Body of pancreas (tissue), 4 donors: ENCODE measurements around the gene PIK3C2B. TPM values are rescaled to one million over a fixed set of nuclear protein-coding genes. Genes with fewer than 3 reads are reported as not detected.

Experiments
- ATAC-seq: fragments of 150-250 bp; one replicate; pipeline ENCODE4 v1.9.1; 2016
- DNase-seq, 4 donors: peaks; one replicate each; pipeline ENCODE4 v3.0.0-alpha.2; 2019
- H3K27ac ChIP-seq, 4 donors: fragments of 200-600 bp; sonication (generic); 1 replicate in 3 of 4; 2 replicates in 1 of 4; pipeline versions ENCODE4 v1.5.1 to v1.6.1; 2016 to 2019; ENCODE audit warnings: mild to moderate bottlenecking in 1 of 4, mixed read lengths in 1 of 4, moderate library complexity in 1 of 4
- H3K27me3 ChIP-seq, 2 donors: fragments of 200-600 bp; sonication (generic); one replicate each; pipeline ENCODE4 v1.6.0; 2016; ENCODE audit warnings: mild to moderate bottlenecking in 1 of 2
- H3K36me3 ChIP-seq, 2 donors: fragments of 200-600 bp; sonication (generic); replicated peaks in 1 of 2; 2 replicates each; pipeline ENCODE4 v1.5.1; 2016; ENCODE audit warnings: low read depth in 2 of 2; ENCODE audit not compliant: insufficient read depth in 1 of 2
- H3K4me1 ChIP-seq: fragments of 200-600 bp; sonication (generic); one replicate; pipeline ENCODE4 v1.6.0; 2016
- H3K4me3 ChIP-seq, 2 donors: fragments of 200-600 bp; sonication (generic); 1 replicate in 1 of 2; 2 replicates in 1 of 2; pipeline ENCODE4 v1.5.1; 2016 to 2019
- H3K9me3 ChIP-seq, 3 donors: fragments of 200-600 bp; sonication (generic); 1 replicate in 2 of 3; 2 replicates in 1 of 3; pipeline ENCODE4 v1.5.1; 2016
- CTCF ChIP-seq, 7 experiments: fragments of 450-650 bp in 4 of 7; fragments of 200-600 bp in 3 of 7; sonication (generic) in 3 of 7; IDR thresholded peaks; one replicate each; pipeline ENCODE4 v1.5.1; 2016 to 2019; ENCODE audit warnings: antibody characterized with exemption in 7 of 7
- POLR2A ChIP-seq, 3 donors: fragments of 450-650 bp; IDR thresholded peaks; one replicate each; pipeline ENCODE4 v1.6.1; 2016; ENCODE audit warnings: antibody characterized with exemption in 3 of 3, mild to moderate bottlenecking in 2 of 3
- WGBS, 2 donors: methylation state at CpG; one replicate each; pipeline ENCODE4 v1.1.5; 2017; 5-methylcytosine and 5-hydroxymethylcytosine counted together
- intact Hi-C: fragments of 100-400 bp; cut with DNase I; formaldehyde crosslinking; loops from one replicate; pipeline ENCODE4 v1.15.1; 2023
- total RNA-seq, 2 donors: library from RNA; depleted of rRNA; stranded (reverse); fragments of >200 nt; gene quantifications; one replicate each; pipeline ENCODE4 v1.1.0, GENCODE V29; 2016

Gene PIK3C2B
- total RNA-seq, 2 donors from 2014 or later = 11.4 to 18.1 TPM

GRCh38 chr1:204473400-204473965, 21.1 kb downstream of the PIK3C2B start:
- intact Hi-C loops = no loop called here
- Histone ChIP-seq H3K27me3 (no peaks in the 10 kb centered on the region), H3K36me3 (no peaks in the 10 kb centered on the region), H3K4me1 (peaks cover 27% of the 10 kb centered on the region), H3K27ac (no peak overlapping the region), H3K4me3 (no peak overlapping the region), H3K9me3 (no peaks in the 10 kb centered on the region)
- WGBS, 2 donors = 75 to 86% methylated on average over 1 of the region's 1 CpG
- ATAC-seq = no peak
- TF ChIP-seq POLR2A (IDR thresholded peaks at IDR 0.05) (no peak), CTCF (IDR thresholded peaks at IDR 0.05) (no peak)
- DNase-seq = no peak

- Histone ChIP-seq H3K36me3 (no peaks in the 10 kb centered on the region), H3K27ac (no peak overlapping the region), H3K4me3 (no peak overlapping the region), H3K27me3 (no peaks in the 10 kb centered on the region), H3K4me1 (peaks cover 19% of the 10 kb centered on the region), H3K9me3 (no peaks in the 10 kb centered on the region)
- no peak for TF ChIP-seq CTCF (IDR thresholded peaks at IDR 0.05)
- no peak for TF ChIP-seq POLR2A (IDR thresholded peaks at IDR 0.05)
- DNase-seq (no peak), ATAC-seq (no peak)
- 98 to 100% methylated on average over 2 of the region's 2 CpGs for WGBS, 2 donors
- intact Hi-C loops = no loop called here
Observed at GRCh38 chr1:204472660-204473059, 21.9 kb downstream of the PIK3C2B start.

- Histone ChIP-seq H3K4me1 (peaks cover 15% of the 10 kb centered on the region), H3K27me3 (no peaks in the 10 kb centered on the region), H3K27ac (no peak overlapping the region), H3K9me3 (no peaks in the 10 kb centered on the region), H3K36me3 (no peaks in the 10 kb centered on the region), H3K4me3 (no peak overlapping the region)
- WGBS, 2 donors = 87 to 90% methylated on average over 4 of the region's 4 CpGs
- TF ChIP-seq POLR2A (IDR thresholded peaks at IDR 0.05) (no peak), CTCF (IDR thresholded peaks at IDR 0.05) (no peak)
- no peak for DNase-seq
- no peak for ATAC-seq
- intact Hi-C loops = no loop called here
Observed at GRCh38 chr1:204471687-204472086, 22.9 kb downstream of the PIK3C2B start.

GRCh38 chr1:204469304-204469703, 25.3 kb downstream of the PIK3C2B start:
- Histone ChIP-seq H3K27me3 (no peaks in the 10 kb centered on the region), H3K27ac (no peak overlapping the region), H3K4me3 (no peak overlapping the region), H3K36me3 (no peaks in the 10 kb centered on the region), H3K9me3 (no peaks in the 10 kb centered on the region), H3K4me1 (peaks cover 27% of the 10 kb centered on the region)
- TF ChIP-seq CTCF (IDR thresholded peaks at IDR 0.05) = no peak
- no peak for TF ChIP-seq POLR2A (IDR thresholded peaks at IDR 0.05)
- ATAC-seq = no peak
- no peak for DNase-seq
- WGBS, 2 donors = 73 to 87% methylated on average over 5 to 10 of the region's 10 CpGs
- intact Hi-C loops = no loop called here

- peaks cover 27% of the 10 kb centered on the region for H3K4me1 ChIP-seq
- H3K36me3 ChIP-seq = no peaks in the 10 kb centered on the region
- TF ChIP-seq CTCF (IDR thresholded peaks at IDR 0.05) = no peak
- TF ChIP-seq POLR2A (IDR thresholded peaks at IDR 0.05) = no peak
- ATAC-seq (no peak), DNase-seq (no peak)
- H3K4me3 ChIP-seq = no peak overlapping the region
- no peaks in the 10 kb centered on the region for H3K27me3 ChIP-seq
- no peaks in the 10 kb centered on the region for H3K9me3 ChIP-seq
- H3K27ac ChIP-seq = no peak overlapping the region
- intact Hi-C loops = no loop called here
- WGBS, 2 donors = 83 to 86% methylated on average over 17 to 18 of the region's 18 CpGs
Observed at GRCh38 chr1:204468766-204469302, 25.8 kb downstream of the PIK3C2B start.
